Uterus (tissue), 2 donors: ENCODE results near the gene ATF4.

Source experiments
- POLR2A ChIP-seq, 2 donors: fragments of 450-650 bp; IDR thresholded peaks; one replicate each; pipeline ENCODE4 v1.6.1; 2016; ENCODE audit warnings: antibody characterized with exemption in 2 of 2, mild to moderate bottlenecking in 1 of 2, moderate library complexity in 1 of 2
- TF ChIP-seq, protein P1 (sequence below), 4 experiments: fragments of 200-600 bp in 2 of 4; fragments of 450-650 bp in 2 of 4; sonication (generic) in 2 of 4; IDR thresholded peaks; one replicate each; pipeline ENCODE4 v1.5.1; 2016 to 2019; ENCODE audit warnings: antibody characterized with exemption in 4 of 4, mild to moderate bottlenecking in 2 of 4, moderate library complexity in 1 of 4

DNA sequence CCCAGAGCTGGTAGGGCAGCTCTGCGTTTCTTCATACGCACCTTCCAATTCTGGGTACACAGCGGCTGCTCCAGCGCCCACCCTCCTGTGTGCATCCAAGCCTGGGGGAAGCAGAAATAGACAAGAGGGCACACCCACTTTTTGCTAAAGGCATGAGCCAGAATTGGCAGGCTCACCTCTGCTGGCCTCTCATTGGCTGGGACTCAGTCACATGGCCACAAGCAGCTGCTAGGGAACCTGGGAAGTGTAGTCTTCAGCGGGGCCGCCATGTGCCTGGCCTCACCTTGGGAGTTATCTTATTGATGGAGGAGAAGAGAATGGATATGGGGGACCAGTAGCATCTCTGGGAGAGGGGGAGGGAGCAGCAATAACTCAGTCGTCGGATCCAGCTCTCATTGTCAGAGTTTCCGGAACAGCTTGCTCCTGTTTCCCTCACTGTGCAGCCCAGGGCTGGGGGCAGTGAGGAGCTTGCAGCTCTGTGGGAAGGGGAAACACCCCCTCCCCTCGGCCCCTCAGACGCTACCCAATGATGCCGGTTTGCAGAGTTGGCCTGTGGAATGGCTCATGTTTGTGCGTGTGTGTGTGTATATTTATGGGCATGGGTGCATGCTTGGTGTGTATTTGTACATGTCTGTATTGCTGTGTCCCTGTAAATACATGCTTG, 30.1 kb upstream of the ATF4 start:
- TF ChIP-seq, protein P1, sequence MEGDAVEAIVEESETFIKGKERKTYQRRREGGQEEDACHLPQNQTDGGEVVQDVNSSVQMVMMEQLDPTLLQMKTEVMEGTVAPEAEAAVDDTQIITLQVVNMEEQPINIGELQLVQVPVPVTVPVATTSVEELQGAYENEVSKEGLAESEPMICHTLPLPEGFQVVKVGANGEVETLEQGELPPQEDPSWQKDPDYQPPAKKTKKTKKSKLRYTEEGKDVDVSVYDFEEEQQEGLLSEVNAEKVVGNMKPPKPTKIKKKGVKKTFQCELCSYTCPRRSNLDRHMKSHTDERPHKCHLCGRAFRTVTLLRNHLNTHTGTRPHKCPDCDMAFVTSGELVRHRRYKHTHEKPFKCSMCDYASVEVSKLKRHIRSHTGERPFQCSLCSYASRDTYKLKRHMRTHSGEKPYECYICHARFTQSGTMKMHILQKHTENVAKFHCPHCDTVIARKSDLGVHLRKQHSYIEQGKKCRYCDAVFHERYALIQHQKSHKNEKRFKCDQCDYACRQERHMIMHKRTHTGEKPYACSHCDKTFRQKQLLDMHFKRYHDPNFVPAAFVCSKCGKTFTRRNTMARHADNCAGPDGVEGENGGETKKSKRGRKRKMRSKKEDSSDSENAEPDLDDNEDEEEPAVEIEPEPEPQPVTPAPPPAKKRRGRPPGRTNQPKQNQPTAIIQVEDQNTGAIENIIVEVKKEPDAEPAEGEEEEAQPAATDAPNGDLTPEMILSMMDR (IDR thresholded peaks at IDR 0.05), result no peak
- TF ChIP-seq POLR2A (IDR thresholded peaks at IDR 0.05), result no peak
